Lower leg skin (tissue), 4 donors: ENCODE data around the gene MDM2. TPM values are rescaled to one million over a fixed set of nuclear protein-coding genes. Genes with fewer than 3 reads are reported as not detected.

ENCODE experiments used
- DNase-seq, 2 donors: peaks; one replicate each; pipeline ENCODE4 v3.0.0-alpha.2; 2019; ENCODE audit warnings: low spot score in 2 of 2
- H3K4me3 ChIP-seq: fragments of 200-600 bp; sonication (generic); 2 replicates; pipeline ENCODE4 v1.5.1; 2017; ENCODE audit warnings: mild to moderate bottlenecking, low read depth; ENCODE audit not compliant: poor library complexity, severe bottlenecking
- CTCF ChIP-seq, 3 donors: fragments of 450-650 bp; IDR thresholded peaks; one replicate each; pipeline ENCODE4 v1.5.1; 2016; ENCODE audit warnings: antibody characterized with exemption in 3 of 3, mild to moderate bottlenecking in 3 of 3, moderate library complexity in 2 of 3
- POLR2A ChIP-seq, 2 donors: fragments of 450-650 bp; IDR thresholded peaks; one replicate each; pipeline ENCODE4 v1.6.1; 2016 to 2017; ENCODE audit warnings: antibody characterized with exemption in 2 of 2, mild to moderate bottlenecking in 1 of 2, moderate library complexity in 1 of 2
- WGBS, 2 donors: methylation state at CpG; one replicate each; pipeline ENCODE4 v1.1.5; 2018; 5-methylcytosine and 5-hydroxymethylcytosine counted together
- intact Hi-C: fragments of 100-400 bp; cut with DNase I; formaldehyde crosslinking; loops from one replicate; pipeline ENCODE4 v1.15.0; 2023; ENCODE audit warnings: low total_unique reads
- total RNA-seq, 4 donors: library from RNA; depleted of rRNA; stranded (reverse); fragments of >200 nt; gene quantifications; one replicate each; pipeline ENCODE4 v1.1.0, GENCODE V29; 2016

MDM2 gene
- total RNA-seq, 4 donors from 2014 or later, result 50.0 to 73.4 (median 60.3) TPM

GRCh38 chr12:68887641-68888040 is 79.7 kb downstream of the MDM2 start:
- H3K4me3 ChIP-seq, result no peak overlapping the region
- intact Hi-C loops, result no loop called here
- TF ChIP-seq CTCF (IDR thresholded peaks at IDR 0.05) (no peak), POLR2A (IDR thresholded peaks at IDR 0.05) (no peak)
- 88 to 91% methylated on average over 1 of the region's 1 CpG for WGBS, 2 donors
- DNase-seq, result no peak

- TF ChIP-seq POLR2A (IDR thresholded peaks at IDR 0.05) (no peak), CTCF (IDR thresholded peaks at IDR 0.05) (no peak)
- no peak for DNase-seq
- no peak overlapping the region for H3K4me3 ChIP-seq
- intact Hi-C loops, result no loop called here
Observed at GRCh38 chr12:68888243-68888642, 80.3 kb downstream of the MDM2 start.

- 75 to 80% methylated on average over 4 of the region's 4 CpGs for WGBS, 2 donors
- intact Hi-C loops, result no loop called here
Observed at GRCh38 chr12:68890701-68891113, 82.7 kb downstream of the MDM2 start.

GRCh38 chr12:68891141-68891540 is 83.2 kb downstream of the MDM2 start:
- H3K4me3 ChIP-seq, result no peak overlapping the region
- intact Hi-C loops, result no loop called here
- no peak for DNase-seq
- TF ChIP-seq POLR2A (IDR thresholded peaks at IDR 0.05), result no peak
- TF ChIP-seq CTCF (IDR thresholded peaks at IDR 0.05), result no peak
- 78 to 80% methylated on average over 6 of the region's 6 CpGs for WGBS, 2 donors

More at GRCh38 chr12:68890701-68891113, 82.7 kb downstream of the MDM2 start:
- TF ChIP-seq CTCF (IDR thresholded peaks at IDR 0.05) (no peak), POLR2A (IDR thresholded peaks at IDR 0.05) (no peak)
- H3K4me3 ChIP-seq, result no peak overlapping the region
- no peak for DNase-seq

GRCh38 chr12:68893201-68893600 is 85.2 kb downstream of the MDM2 start:
- no peak for DNase-seq
- TF ChIP-seq POLR2A (IDR thresholded peaks at IDR 0.05), result no peak
- 58 to 73% methylated on average over 2 of the region's 2 CpGs for WGBS, 2 donors
- H3K4me3 ChIP-seq, result no peak overlapping the region
- intact Hi-C loops, result no loop called here

GRCh38 chr12:68893741-68894140 is 85.8 kb downstream of the MDM2 start:
- 91 to 96% methylated on average over 3 of the region's 3 CpGs for WGBS, 2 donors
- intact Hi-C loops, result no loop called here

More at GRCh38 chr12:68893741-68894140, 85.8 kb downstream of the MDM2 start:
- DNase-seq, result no peak
- TF ChIP-seq CTCF (IDR thresholded peaks at IDR 0.05) (no peak), POLR2A (IDR thresholded peaks at IDR 0.05) (no peak)
- H3K4me3 ChIP-seq, result no peak overlapping the region
